HCT116 (cell line): ENCODE results near the gene FAM3B.
"Not testable (repeated sequence)": the region's sequence is repeated elsewhere in the genome, so short reads cannot be mapped to it uniquely, and the experiment has no call there.

Experiments used
- ATF3 ChIP-seq: IDR thresholded peaks from 2 replicates; pipeline ENCODE4 v1.6.1; 2012
- CTCF ChIP-seq, 3 experiments: fragments of 200-600 bp in 1 of 3; sonication (generic) in 1 of 3; IDR thresholded peaks in 2 of 3; conservative IDR thresholded peaks in 1 of 3; 2 replicates each; pipeline ENCODE4 v1.5.1; 2012 to 2017; ENCODE audit warnings: low read depth in 2 of 3, low read length in 2 of 3, antibody characterized with exemption in 1 of 3, borderline replicate concordance in 1 of 3, control low read depth in 1 of 3, mild to moderate bottlenecking in 1 of 3, mixed read lengths in 1 of 3, mixed run types in 1 of 3, moderate library complexity in 1 of 3; ENCODE audit not compliant: insufficient read depth in 1 of 3
- REST ChIP-seq: IDR thresholded peaks from 2 replicates; pipeline ENCODE4 v1.6.1; 2012; ENCODE audit warnings: low read depth
- ZNF274 ChIP-seq: fragments of 200-500 bp; sonication (Bioruptor generic); IDR thresholded peaks from 2 replicates; pipeline ENCODE4 v1.6.1; 2014; ENCODE audit warnings: mild to moderate bottlenecking, low read depth, low read length, inconsistent platforms

- not testable (repeated sequence) for TF ChIP-seq CTCF (IDR thresholded peaks at IDR 0.05 in 2 of 3, conservative IDR thresholded peaks at IDR 0.05 in 1 of 3; ENCODE audit: borderline replicate concordance in 1 of 3, insufficient read depth in 1 of 3, low read depth in 2 of 3, low read length in 2 of 3); ATF3; REST; ZNF274
Observed at GRCh38 chr21:41359754-41360071, 43.1 kb downstream of the FAM3B start.
